Choroid plexus epithelial cell (primary cell): Measurements from ENCODE around the gene MYRIP.
"Not testable (repeated sequence)": the region's sequence is repeated elsewhere in the genome, so short reads cannot be mapped to it uniquely, and the experiment has no call there.

Experiments used
- DNase-seq: peaks from one replicate; pipeline ENCODE4 v3.0.0-alpha.2; 2010; ENCODE audit warnings: low read depth
- H3K4me3 ChIP-seq: 2 replicates; pipeline ENCODE4 v1.5.1; 2011; ENCODE audit warnings: low read depth, mild to moderate bottlenecking, control low read depth, low read length, moderate library complexity
- TF ChIP-seq, protein P1 (sequence below): conservative IDR thresholded peaks from 2 replicates; pipeline ENCODE4 v1.5.1; 2011; ENCODE audit warnings: low read depth, mild to moderate bottlenecking, control low read depth, inconsistent platforms, low read length, moderate library complexity

Gene MYRIP

DNA sequence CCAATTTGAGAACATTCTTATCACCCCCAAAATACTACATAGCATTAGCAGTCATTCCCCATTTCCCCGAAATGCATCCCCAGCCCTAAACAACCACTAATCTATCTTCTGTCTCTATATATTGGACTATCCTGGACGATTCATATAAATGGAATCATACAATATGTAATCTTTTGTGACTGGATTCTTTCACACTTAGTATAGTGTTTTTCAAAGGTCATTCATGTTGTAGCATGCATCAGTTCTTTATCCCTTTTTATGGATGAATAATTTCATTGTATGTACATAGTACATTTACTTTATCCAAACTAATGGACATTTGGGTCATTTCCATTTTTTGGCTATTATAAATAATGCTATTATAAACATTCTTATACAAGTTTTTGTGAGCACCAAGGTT is 472.6 kb downstream of the MYRIP start:
- TF ChIP-seq, protein P1, sequence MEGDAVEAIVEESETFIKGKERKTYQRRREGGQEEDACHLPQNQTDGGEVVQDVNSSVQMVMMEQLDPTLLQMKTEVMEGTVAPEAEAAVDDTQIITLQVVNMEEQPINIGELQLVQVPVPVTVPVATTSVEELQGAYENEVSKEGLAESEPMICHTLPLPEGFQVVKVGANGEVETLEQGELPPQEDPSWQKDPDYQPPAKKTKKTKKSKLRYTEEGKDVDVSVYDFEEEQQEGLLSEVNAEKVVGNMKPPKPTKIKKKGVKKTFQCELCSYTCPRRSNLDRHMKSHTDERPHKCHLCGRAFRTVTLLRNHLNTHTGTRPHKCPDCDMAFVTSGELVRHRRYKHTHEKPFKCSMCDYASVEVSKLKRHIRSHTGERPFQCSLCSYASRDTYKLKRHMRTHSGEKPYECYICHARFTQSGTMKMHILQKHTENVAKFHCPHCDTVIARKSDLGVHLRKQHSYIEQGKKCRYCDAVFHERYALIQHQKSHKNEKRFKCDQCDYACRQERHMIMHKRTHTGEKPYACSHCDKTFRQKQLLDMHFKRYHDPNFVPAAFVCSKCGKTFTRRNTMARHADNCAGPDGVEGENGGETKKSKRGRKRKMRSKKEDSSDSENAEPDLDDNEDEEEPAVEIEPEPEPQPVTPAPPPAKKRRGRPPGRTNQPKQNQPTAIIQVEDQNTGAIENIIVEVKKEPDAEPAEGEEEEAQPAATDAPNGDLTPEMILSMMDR = no peak
- H3K4me3 ChIP-seq = no peak overlapping the region
- no peak for DNase-seq

DNA sequence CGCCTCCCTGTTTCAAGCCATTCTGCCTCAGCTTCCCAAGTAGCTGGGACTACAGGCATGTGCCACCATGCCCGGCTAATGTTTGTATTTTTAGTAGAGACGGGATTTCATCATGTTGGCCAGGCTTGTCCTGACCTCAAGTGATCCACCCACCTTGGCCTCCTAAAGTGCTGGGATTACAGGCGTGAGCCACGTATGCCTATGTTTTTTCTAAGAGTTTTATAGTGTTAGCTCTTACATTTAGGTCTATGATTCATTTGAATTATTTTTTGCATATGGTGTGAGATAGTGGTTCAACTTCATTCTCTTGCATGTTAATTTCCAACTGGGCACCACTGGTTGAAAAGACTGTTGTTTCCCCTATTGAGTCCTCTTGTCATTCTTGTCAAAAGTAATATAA is 473.6 kb downstream of the MYRIP start:
- DNase-seq, H3K4me3 ChIP-seq: not testable (repeated sequence)

DNA sequence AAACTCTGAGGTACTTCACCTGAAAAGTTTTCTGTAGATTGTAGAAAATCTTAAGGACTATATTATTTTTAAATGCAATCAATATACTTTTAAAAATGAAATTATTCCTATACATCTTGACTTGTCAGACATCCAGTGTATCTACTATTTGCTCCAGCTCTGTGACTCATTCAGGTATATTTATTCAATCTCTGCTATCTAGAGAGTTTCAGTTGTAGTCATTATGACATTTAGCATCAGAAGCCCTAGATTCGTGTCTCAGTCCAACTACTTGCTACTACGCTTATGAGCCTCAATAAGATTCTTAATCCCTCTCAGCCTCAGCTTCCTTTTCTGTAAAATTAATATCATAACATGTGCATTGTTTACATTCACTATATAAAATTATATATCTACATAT is 477.8 kb downstream of the MYRIP start:
- no peak for DNase-seq
- TF ChIP-seq, protein P1 = no peak

DNA sequence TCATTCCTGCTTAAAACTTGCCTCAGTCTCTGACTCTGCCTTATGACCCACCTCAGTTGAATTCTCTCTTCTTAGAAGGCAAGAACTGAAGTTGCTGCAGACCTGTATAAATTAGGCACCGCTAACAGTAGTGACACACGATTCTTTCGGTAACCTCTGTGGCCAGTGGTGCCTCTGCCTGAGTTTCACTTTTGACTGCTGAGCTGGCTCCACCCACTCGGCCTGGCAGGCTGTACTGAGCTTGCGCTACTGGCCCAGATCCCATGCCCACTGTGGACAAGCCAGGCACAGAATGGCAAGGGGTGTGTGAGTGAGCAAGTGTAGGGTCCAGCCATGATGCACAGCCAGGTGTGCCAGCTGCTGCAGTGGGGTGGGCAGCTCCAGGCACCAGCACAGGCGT is 481.0 kb downstream of the MYRIP start:
- TF ChIP-seq, protein P1 = no peak
- H3K4me3 ChIP-seq = no peak overlapping the region
- DNase-seq = no peak

More for the DNA sequence above, 477.8 kb downstream of the MYRIP start:
- no peak overlapping the region for H3K4me3 ChIP-seq

DNA sequence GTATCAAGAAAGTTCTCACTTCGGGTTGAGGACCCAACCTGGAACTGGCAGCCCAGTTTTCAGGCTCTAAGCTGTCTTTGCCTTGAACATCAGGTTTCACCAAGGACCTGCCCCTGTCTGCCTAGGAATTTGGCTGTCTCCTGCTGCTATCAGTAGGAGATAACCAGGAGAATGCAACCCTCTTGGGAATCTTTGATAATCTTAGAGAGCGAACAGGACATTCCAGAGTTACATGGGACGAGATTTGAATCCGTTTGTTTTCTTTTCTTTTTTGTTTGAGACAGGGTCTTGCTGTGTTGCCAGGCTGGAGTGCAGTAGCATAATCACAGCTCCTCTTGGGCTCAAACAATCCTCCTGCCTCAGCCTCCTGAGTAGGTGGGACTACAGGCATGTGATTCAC is 482.1 kb downstream of the MYRIP start:
- H3K4me3 ChIP-seq = no peak overlapping the region
- DNase-seq = no peak
- TF ChIP-seq, protein P1 = no peak

DNA sequence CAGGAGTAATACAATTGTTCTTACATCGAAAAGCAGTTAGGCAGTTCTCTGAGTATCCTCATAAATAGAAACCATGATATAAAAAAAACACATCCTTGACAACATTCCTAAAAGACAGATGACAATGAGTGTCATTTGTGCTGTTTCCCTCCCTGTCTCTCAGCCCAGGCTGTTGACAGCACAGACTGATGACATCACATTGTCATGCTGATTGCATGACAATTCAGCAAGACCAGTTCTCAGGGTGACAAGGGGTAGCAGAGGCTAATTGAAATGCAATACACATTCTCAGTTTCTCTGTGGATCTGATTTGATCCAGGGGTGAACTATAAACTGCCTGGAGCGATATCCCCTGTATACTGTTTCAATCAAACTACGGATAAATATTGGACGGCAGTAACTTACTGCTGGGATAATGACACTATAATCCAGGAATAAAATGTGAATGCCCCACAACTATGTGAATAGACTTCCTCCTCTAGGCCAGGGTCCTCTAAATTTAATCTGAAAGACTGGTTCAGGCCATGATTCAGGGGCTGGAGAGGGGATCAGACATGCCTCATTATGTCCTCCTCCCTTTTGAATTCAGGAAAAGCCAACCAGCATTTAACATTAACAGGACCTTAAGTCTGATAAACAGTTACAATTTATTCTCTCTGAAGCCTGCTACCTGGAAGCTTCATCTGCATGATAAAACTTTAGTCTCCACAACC is 483.4 kb downstream of the MYRIP start:
- DNase-seq = no peak
- H3K4me3 ChIP-seq = no peak overlapping the region
- TF ChIP-seq, protein P1 = no peak

DNA sequence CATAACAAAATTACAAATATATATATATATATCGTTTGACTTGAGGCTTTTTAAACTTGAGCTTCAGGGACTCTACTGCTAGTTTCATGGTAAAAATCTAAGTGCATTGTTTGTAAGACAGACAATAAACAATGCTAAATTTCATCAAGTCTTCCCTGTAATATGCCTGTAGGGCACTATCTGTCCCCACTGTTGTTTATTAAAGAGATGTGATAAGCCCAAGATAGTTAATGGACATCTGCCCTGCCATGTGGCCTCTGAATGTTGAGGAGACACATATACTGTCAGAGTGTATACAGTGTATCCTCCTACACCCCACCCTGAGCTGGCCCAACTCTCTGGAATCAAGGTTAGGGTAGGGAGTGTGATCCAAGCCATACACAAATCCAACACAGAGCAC is 485.0 kb downstream of the MYRIP start:
- TF ChIP-seq, protein P1 = no peak
- H3K4me3 ChIP-seq = no peak overlapping the region
- no peak for DNase-seq
